OCI-M1 (cell line): ENCODE data around the gene MESP2.

Source experiments
- DNase-seq: peaks from one replicate; lab custom pipeline; 2025; lab: John Stamatoyannopoulos, UW

Gene MESP2

DNA sequence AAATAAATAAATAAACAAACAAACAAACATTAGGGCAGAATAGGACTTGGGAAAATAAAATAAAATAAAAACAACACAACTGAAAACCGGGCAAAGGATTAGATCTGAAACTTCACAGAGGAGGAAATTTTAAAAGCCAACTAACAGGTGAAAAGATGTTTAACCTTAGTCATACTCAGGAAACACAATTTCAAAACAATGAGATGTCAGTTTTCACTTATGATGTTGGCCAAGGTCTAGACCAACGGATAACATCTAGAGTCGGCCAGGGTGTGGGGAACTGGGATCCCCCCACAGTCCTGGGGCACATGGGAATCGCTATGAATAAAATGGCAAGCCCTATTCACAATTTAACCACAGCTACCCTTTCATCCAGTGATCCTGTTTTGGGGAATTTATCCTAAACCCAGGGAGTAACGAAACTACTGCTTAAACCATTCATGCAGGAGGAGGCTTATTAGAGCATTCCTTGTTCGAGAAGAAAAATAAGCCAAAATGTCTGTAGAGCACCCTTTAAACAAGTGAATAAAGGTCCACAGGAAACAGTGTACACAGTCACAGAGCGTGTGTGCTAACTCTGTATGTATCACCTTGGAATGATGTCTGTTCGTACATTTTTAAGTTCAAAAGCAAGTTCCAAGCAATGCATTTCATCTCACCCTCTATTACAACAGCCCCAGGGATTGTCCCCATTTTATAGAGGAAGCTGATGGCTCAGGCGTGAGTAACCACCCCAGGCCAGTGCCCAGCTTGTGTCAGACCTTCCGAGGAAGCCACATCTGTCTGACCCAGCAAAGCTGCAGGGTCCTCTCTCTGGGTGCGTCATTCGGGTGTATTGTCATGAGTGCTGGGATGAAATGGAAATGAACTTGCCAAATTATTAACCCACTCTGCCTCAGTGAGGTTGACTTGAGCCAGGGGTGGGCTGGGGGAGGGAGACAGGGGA, 44.8 kb downstream of the MESP2 start:
- no peak for DNase-seq

DNA sequence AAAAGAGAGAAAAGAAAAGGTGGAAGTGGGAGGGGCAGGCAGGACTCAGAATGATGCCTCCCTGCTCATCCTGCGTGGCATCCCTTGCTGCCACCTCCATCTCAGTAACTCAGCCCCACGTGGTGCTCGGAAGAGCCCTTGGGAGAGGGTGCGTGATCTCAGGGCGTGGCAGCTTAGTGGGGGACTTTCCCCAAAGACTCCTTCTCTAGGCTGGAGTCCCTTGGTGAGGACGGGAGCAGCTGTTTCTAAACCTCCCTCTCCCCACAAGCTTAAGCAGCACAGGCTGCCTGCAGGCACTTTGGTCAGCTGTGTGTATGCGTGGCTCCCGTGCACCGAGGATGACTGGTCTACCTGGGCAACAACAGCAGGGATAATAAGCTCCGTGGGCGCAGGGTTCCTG, 45.9 kb downstream of the MESP2 start:
- DNase-seq = no peak

DNA sequence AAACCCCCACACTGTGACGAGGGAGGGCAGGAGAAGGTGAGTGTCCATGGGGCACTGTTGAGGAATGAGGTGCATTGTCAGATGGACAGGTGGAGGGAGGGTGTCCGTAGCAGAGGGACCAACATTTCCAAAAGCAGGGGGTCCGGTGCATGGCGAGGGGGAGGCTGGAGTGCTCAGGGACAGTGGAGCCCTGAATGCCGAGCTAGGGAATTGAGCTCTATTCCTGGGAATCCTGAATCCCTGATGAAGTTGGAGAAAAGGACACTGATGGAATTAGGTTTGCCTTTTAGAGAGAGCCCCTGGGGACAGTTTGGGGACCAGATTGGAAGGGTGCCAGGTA, 46.4 kb downstream of the MESP2 start:
- DNase-seq = no peak

DNA sequence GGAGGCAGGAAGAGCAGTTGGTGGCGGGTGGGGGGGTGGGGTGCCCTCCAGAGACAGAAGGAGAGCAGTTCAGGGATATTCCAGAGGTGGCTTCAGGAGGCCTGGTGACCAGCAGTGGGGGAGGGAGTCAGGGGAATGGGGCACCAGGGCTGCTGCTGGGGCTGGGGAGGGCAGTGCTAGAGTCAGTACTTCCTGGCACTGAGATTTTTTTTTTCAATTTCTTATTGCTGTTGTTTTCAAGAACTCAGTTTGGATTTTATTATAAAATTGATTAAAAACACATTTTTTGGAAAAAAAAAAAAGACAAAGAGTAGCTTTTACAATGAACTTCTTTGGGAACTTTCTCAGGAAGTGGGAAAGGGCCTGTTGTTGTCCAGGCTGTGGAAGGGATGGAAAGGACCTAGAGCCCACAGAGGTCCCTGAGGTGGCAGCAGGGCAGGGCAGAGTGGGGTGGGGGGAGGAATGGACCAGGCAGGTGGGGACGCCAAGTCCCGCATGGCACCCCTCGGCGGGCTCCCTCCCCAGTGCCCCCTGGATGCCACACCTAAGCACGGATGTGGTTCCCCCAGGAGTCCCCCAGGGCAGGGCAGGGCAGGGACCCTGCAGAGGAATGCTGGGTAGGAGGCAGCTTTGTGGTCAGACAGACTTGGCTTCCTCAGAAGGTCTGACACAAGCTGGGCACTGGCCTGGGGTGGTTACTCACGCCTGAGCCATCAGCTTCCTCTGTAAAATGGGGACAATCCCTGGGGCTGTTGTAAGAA, 47.0 kb downstream of the MESP2 start:
- DNase-seq = no peak

DNA sequence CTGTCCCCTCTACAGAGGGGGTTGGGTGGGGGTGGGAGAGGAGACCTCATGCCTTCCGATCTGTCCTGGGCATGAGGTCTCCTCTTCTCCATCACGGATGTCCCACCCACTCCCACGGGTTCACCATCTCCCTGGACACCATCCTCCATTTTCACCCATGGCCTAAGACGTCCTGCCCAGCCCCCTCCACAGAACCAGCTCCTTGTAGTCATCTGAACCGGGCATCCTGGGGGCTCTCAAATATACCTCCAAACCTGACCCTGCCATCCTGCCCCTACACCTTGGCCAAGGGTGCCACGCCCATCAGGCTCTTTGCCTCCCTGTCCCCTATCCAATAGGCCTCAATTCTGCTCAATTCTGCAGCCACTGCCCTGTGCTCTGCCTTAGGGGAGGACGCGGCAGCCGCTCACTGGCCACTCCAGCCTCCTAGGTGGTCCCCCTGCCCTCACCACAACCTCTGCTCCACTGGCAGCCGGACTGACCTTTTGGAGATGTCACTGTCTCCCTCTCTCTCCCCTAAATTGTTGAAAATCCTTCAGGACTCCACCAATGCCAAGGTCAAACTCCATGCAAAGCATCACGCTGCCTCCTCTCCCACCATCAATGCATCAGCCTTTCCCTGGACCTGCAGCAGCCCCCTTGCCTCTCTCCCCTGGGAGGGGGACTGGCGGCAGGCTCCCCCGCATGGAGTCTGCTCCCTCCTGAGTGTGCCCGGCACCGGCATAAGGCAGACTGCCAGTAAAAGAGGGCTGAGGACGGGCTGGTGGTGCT, 47.9 kb downstream of the MESP2 start:
- no peak for DNase-seq

DNA sequence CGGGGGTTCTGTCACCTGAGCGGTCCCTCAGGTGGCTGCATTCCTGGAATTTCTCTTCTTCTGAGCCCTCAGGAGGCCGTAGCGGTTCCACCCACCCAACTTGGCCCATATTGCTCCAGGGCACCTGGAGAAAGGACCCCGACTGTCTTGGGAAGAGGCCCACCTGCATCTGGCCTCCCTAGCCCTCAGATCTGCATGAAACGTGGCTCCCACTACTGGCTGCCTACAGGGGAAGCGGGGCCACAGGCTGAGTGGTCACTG, 48.4 kb downstream of the MESP2 start:
- DNase-seq = no peak

DNA sequence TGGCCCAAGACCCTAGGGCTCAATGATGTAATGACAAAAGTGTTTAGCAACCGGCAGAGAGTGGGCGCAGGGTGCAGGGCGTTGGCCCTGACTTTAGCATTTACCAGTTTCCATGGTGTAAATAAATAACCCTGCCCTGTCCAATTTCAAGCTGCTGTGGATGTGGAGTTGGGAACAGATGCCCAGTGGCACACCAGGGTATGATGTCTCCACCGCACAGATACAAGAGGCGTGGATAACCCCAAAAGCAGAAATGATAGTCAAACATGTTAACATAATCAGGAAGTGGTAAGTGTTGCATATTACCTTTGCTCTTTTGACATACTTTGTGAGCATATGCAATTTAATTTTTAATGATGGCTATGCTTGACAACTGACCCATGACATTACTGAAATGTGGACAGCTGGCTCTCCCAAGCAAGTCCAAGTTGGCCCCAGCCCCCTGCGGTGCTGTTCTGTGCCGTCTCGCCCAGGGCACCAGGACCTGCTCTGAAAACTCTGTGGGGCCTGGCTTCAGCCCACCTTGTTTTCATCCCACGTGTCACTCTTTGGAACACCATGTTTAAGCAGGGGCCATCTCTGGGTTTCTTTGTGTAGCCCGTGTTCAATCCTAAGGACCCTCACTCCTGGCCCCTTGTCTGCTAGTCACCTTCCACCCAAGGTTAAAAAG, 49.3 kb downstream of the MESP2 start:
- no peak for DNase-seq

DNA sequence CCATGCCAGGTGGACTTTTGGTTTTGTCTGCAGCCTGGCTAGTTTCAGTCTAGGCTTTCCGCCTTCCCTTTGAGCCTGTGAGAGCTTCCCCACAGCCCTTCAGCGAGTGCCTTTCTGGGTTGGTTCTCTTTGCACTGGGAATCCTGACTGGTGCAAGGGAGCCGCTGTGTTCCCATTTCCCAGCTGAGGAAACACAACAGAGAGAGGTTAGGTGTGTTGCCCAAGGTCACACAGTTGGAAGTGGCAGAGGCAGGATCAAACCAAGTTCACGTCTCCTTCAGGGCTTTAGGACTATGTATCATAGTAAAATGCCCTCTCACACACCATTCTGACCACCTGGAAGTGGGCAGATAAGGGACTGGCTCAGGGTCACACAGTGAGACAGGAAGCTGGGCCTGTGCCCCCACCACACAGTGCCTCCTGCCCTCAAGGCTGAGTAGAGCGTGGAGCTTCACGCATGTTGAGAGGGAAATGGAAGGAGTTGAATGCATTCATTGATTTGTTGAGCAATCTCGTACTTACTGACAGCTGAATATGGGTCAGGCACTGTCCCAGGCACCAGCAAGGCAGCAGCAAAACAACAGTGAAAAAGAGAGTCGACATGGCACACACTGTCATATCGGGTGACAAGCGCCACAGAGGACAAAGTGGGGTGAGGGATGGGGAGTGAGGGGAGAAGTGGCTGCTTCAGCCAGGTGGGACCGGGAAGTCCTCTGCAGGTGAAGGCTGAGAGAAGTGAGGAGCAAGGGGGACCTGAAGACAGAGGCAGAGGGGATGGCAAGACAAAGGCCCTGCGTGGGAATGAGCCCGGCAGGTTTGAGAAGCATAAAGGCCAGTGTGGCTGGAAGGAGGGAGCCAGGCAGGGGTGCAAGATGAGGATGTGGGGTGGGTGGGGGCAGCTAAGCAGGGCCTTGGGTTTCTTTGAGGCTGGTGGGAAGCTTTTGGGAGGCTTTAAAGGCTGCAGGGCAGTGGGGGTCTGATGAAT, 50.8 kb downstream of the MESP2 start:
- no peak for DNase-seq

DNA sequence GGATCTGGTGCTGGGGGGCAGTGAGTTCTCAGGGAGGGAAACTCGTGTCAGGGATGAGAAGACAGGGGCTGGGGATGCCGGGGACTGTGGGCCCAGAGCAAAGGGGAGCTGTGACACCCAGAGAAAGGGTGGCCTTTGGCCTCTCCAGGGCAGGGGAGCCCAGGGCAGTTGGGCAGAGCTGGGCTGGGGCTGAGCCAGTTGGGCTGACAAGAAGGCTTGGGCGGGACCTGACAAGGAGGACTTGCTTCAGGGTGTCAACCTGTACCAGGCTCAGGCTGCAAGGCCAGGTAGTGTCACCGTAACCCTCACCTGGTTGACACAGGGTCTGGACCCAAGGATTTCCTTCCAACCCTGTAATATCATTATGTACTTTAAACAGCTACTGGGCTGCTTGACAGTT, 51.7 kb downstream of the MESP2 start:
- DNase-seq = no peak
